ENCODE measurements around the gene C1QTNF8.

Gene C1QTNF8

DNA sequence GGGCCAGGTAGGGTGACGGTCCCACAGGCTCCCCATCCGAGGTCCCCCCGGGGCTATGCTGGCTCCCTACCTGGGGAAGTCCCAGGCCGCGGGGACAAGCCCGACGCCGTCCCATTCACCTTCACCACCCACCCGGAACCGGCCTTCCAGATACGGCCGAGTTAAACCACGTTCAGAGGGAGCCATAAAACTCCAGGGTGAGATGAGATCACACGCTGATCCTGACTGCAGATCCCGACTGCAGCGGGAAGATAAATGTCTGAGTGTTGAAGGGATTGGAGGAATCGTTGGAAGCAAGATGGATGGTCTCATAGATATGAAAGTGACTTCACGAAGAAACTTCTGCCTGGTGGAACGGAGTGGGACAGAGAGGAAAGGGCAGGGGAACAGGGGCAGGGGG is 13.6 kb upstream of the C1QTNF8 start:
- DNase-seq: no peak

- peak in 28 of 56 donors; percentile 5 to 76 (median 30) for DNase-seq
These were observed 12.5 kb upstream of the C1QTNF8 start for GRCh38 chr16:1108299-1109252.

DNA sequence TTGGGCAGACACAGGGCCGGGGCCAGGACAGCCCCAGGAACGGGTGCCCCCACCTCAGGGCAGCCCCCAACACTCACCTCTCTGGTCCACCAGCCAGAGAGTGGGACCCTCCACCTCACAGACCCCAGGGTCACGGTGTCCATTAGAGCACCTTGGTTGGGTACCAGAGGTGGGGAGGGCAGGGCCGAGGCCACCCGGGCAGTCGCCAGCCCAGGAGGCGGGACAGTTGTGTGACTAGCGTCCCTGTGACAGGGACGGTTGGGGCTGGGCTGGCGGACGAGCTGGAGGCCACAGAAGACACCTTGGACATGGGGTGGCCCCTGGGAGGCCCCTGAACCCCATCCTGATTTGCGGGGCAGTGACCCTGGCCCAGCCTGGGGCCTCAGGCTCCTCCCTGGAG is 11.7 kb upstream of the C1QTNF8 start:
- DNase-seq: no peak

DNA sequence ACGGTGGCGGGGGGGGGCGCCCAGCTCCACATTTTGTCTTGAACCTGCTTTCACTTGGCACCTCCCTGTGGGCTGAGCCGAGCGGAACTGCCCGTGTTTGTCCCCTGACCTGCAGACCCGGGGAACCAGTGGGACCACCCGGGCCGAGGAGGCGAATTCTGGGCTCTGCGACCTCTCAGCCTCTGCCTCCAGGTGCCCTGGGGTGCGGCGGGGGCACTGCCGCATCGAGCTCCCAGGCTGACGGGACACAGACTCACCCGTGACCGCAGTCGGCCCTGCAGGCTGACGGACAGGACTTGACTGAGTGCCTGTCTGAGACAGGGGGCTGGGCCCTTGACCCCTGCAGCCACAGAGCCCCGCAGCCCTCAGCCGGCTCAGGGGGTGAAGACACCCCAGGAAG is 11.1 kb upstream of the C1QTNF8 start:
- DNase-seq: no peak

DNA sequence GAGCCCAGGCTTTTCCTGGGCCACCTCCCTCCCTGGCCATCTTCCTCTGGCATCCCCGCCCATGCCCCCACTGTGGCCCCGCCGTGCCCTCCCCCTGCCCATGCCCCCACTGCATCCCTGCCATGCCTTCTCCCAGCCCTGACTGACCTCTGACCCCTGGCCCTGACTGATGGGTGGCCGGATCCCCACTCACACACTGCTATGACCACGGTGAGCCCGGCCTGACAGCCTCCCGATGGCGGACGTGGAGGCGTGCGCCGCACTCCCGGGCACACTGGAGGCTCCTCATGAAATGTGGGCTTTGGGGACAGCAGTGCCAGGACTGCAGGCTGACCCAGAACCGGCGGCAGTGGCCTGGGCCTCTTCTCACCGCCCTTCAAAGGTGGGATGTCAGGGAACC is 10.6 kb upstream of the C1QTNF8 start:
- no peak for DNase-seq

GRCh38 chr16:1105888-1106620 is 10.0 kb upstream of the C1QTNF8 start:
- DNase-seq: peak in 47 of 56 donors; percentile 3 to 80 (median 48)

DNA sequence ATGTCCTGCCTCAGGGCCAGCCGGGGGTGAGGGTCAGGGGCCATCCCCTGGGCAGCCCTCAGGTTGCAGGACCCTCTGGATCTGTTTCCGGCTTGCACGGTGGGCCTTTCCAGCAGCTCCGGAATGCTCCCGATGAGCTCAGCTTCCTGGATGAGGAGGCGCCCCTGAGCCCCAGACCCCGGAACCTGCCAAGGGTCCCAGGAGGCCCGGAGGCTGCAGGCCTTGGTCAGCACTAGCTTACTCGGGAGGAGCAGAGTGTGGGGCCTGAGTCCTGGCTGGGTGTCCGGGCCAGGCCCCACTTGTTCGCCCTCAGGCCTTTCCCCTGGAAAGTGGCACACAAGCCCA is 7.6 kb upstream of the C1QTNF8 start:
- no peak for DNase-seq

DNA sequence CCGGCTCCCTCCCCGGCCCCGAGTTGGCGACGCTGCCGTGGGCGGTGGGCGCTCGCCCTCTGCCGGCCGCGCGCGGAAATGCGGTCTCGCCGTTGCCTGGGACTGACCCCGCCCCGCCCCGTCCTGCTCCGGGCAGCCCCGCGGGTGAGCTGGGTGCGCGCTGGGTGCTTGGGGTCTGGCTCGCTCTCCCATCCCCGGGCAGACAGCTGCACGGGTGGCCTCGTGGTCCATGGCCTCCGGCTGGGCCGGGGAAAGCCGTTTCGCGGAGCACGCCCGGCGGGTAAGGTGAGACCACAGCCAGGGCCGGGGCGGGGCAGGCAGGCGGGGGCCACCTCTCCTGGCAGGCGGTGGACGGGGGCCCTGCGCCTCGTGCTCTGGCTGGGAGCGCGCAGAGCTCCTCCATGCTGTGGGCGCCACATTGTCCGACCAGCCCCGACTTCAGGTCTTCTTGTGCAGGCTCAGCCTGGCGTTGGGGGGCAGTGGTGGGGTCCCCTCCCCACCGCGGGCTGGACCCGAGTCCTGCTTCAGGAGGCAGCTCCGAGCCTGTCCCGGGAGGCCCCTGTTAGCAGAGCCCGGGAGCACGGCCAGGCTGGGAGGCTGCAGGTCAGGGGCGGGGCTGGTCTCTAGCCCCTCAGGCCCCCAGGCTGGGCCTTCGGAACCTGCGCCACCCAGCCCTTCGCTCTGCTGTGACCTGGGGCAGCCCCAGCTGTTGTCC is 7.0 kb upstream of the C1QTNF8 start:
- DNase-seq: peak in 20 of 56 donors; percentile 7 to 72 (median 22)

- peak in 1 of 56 donors; percentile 45 for DNase-seq
These were observed 6.3 kb upstream of the C1QTNF8 start for GRCh38 chr16:1102333-1102700.

DNA sequence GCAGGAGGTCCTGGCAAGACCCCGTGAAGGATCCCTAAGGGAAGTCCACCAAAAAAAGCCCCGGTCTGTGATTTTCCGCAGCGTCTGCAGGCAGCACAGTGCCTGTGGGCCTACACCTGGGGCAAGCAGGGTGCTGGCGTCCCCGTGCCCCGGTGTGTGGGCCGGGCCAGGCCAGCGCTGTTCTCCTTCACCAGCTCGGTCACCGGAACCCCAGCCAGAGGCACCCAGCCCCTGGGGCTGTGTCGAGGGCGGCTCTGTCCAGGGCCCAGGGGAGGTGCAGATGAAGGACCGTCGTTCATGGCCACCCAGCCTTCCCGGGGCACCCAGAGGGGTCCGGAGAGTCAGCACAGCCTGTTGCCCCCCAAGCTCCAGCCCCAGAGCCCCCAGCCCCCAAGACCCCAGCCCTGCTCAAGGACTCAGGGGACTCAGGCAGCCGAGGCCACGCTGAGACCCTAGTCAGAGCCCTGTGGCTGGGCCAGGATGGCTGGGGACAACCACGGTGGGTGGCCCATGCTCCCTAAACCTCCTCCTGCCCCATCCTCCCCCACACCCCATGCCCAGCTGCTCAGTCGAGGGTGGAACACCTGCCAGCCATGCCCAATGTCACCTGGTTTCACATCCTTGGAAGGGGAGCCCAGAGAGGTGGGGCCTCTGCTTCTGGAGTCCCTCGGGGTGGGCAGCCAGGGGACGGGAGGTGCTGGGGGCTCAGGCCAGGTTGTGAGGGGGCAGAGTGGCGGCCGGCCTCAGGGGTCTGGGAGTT is 5.7 kb upstream of the C1QTNF8 start:
- DNase-seq: no peak

DNA sequence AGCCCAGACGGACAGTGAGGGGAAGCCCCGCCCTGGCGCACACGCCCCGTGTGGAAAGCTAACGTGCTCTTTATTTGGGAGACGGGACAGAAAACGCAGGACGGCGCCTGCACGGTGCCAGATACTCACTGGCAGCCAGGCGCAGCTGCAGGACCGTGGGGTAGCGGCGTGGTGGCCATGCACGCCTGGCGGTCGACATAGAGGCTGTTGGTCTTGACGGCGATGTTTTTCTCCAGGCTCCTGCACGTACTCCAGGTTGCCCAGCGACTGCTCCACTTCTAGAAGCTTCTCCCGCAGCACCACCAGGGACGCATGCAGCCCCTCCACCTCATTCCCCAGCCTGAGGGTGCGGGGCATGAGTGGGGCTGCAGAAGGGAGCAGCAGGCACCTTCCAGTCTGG is 5.1 kb upstream of the C1QTNF8 start:
- no peak for DNase-seq

- DNase-seq: no peak
These were observed 4.2 kb upstream of the C1QTNF8 start for GRCh38 chr16:1100084-1100800.

DNA sequence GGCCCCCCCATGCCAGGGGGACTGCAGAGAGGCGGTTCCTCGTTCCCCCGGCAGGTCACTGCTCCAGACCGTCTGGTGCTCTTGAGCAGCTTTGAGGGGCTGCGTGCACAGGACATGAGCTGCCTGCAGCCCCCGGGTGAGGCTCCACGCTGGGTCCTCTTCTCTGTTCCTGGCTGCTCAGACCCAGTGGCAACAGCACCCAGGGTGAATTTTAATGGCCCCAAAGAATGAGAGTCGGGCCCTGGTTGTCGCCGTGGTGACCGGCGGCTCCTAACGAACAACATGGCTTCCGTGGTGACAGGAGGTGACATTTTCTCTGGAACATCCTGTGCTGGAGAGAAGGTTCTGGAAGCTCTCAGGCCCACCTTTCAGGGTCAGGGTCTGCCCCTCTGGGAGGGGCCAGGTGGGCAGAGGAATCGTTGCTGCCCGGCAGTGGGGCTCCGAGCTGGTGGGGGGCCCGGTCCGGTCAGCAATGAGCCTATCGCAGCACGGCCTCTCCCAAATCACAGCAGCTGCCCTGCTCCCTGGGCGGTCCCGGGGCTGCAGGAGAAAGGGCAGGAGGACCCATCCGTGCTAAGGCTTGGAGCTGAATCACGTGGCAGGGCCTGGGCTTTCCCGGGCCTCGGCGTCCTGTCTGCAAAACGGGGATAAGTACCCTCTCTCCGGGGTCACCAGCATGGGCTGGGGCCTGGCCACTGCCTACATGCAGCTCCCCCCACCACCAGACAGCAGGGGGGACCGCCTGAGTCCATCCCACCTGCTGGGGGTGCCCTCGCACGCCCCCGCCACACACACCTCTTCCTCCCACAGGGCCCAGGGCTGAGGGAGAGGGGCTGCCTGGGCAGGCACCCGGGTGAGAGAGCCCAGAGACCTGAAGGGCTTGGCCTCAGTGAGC is 3.4 kb upstream of the C1QTNF8 start:
- no peak for DNase-seq

- DNase-seq: peak in 6 of 56 donors; percentile 5 to 25 (median 18)
These were observed 2.4 kb upstream of the C1QTNF8 start for GRCh38 chr16:1098266-1098991.

DNA sequence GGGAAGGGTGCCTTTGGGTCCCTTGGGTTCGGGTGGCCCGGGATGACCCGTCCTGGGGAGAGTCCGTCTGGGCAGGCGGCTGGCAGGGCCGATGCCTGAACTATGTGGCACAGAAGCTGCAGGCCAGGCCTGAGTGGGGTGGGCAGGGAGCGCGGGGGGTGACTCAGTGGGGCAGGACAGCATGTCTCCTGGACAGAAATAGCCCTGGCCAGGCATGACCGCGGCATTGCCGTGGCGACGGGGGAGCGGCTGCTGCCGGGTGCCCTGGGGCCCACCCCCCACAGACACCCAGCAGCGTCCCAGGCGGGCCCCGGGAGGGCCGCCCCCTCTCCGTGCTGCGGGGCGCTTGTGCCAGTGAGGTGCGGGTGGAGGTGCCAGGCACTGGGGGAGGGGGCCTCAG is 1.8 kb upstream of the C1QTNF8 start:
- DNase-seq: peak in 16 of 56 donors; percentile 4 to 49 (median 18)

DNA sequence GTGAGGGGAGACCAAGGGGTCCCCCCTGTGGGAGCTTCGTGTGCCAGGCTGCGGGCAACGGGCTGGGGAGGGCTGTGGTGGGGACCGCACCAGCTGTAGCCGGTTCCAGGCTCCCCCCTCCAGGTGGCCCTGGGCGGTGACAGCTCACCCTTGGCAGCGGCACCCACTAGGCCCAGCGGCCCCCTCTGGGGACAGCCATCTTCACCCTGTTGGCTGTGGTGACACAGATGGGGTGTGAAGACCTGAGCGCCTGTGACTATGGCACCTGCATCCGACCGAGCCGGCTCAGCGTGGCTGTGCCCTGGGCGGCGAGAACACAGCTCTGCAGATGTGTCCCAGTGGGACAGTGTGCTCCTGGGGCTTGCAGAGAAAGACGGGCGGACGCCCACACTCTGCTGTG is 1.1 kb upstream of the C1QTNF8 start:
- DNase-seq: no peak

DNA sequence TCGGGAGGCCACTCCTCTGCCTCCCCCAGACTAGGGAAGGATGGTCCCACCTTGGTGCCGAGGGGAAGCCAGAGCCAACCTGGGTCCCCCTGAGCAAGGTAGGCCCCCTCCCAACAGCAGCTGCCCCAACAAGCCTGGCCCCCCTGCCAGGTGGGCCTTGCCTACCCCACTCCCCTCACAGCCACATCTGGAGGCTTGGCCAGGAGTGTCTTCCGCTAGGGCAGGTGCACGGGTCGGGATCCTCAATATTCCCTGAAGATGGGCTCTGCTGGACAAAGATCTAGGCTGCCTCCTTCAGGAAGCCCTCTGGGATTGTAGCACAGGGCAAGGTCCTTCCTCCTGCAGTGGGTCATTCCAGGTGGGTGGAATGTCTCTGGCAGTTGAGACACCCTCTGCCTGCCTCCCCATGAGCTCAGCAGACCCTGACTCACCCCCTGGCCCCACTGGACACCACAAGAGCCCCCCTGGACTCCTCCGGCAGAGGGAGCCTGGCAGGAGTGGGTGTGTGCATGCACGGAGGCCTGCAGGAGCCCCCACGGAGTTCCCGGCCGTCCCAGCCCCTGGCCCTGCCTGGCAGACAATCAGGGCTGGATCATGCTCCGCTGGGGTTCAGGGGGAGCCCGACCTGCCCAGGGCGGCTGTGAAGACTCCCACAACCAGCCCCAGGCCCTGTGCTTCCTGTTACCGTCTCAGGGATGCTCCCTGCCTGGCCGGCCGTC is 435 bp downstream of the C1QTNF8 start:
- DNase-seq: no peak
